HG02571 (cell line): ENCODE data around the gene LMLN.
A peak's percentile ranks its signal among the peaks of the same experiment; 100 is the strongest.
"Not testable (repeated sequence)": the region's sequence is repeated elsewhere in the genome, so short reads cannot be mapped to it uniquely, and the experiment has no call there.

Source experiments
- ATAC-seq: cut with Tn5 transposase; IDR thresholded peaks from one replicate; pipeline ENCODE4 v1.9.1; 2021; ENCODE audit warnings: mild to moderate bottlenecking, moderate library complexity; ENCODE audit not compliant: unreplicated experiment

LMLN gene

GRCh38 chr3:198071602-198072287 is 111.7 kb downstream of the LMLN start:
- ATAC-seq: peak; percentile 90

- no peak for ATAC-seq
These were observed 116.8 kb downstream of the LMLN start for GRCh38 chr3:198076722-198077308.

GRCh38 chr3:198079771-198080520 is 119.9 kb downstream of the LMLN start:
- ATAC-seq: no peak

GRCh38 chr3:198080521-198081384 is 120.7 kb downstream of the LMLN start:
- no peak for ATAC-seq

- ATAC-seq: no peak
These were observed 121.4 kb downstream of the LMLN start for GRCh38 chr3:198081421-198081844.

- not testable (repeated sequence) for ATAC-seq
These were observed 122.2 kb downstream of the LMLN start for GRCh38 chr3:198082226-198082625.

GRCh38 chr3:198088421-198088955 is 128.5 kb downstream of the LMLN start:
- ATAC-seq: no peak

- no peak for ATAC-seq
These were observed 130.8 kb downstream of the LMLN start for GRCh38 chr3:198090795-198091332.

- ATAC-seq: no peak
These were observed 132.3 kb downstream of the LMLN start for GRCh38 chr3:198092276-198092675.

GRCh38 chr3:198093112-198093679 is 133.2 kb downstream of the LMLN start:
- no peak for ATAC-seq
